Liver (tissue), 9 donors: ENCODE results near the gene UBR2. TPM values are rescaled to one million over a fixed set of nuclear protein-coding genes. Genes with fewer than 3 reads are reported as not detected.

Experiments
- DNase-seq: peaks from one replicate; pipeline ENCODE4 v3.0.0-alpha.2; 2017; ENCODE audit warnings: low spot score
- H3K27ac ChIP-seq, 2 donors: one replicate each; pipeline ENCODE4 v1.7.0; 2013; ENCODE audit warnings: inconsistent platforms in 2 of 2, low read length in 2 of 2, control low read depth in 1 of 2, low read depth in 1 of 2, mild to moderate bottlenecking in 1 of 2
- H3K27me3 ChIP-seq, 4 donors: one replicate each; pipeline versions ENCODE4 v1.6.1 to v1.7.0; 2013; ENCODE audit warnings: low read length in 3 of 4, inconsistent platforms in 1 of 4, mild to moderate bottlenecking in 1 of 4, moderate library complexity in 1 of 4; ENCODE audit not compliant: control insufficient read depth in 4 of 4, insufficient read depth in 4 of 4
- H3K36me3 ChIP-seq, 4 donors: one replicate each; pipeline versions ENCODE4 v1.6.1 to v1.7.0; 2013; ENCODE audit warnings: low read length in 3 of 4, mild to moderate bottlenecking in 3 of 4, low read depth in 1 of 4, moderate library complexity in 1 of 4; ENCODE audit not compliant: control insufficient read depth in 4 of 4, insufficient read depth in 3 of 4
- H3K4me1 ChIP-seq, 4 donors: one replicate each; pipeline versions ENCODE4 v1.6.1 to v1.7.0; 2013; ENCODE audit warnings: low read length in 3 of 4, mild to moderate bottlenecking in 3 of 4, moderate library complexity in 1 of 4; ENCODE audit not compliant: control insufficient read depth in 4 of 4, insufficient read depth in 4 of 4
- H3K4me3 ChIP-seq, 3 donors: one replicate each; pipeline versions ENCODE4 v1.6.1 to v1.7.0; 2013; ENCODE audit warnings: low read length in 3 of 3, control low read depth in 1 of 3, low read depth in 1 of 3, mild to moderate bottlenecking in 1 of 3
- H3K9ac ChIP-seq, 2 donors: one replicate each; pipeline ENCODE4 v1.7.0; 2013; ENCODE audit warnings: low read length in 2 of 2, mild to moderate bottlenecking in 2 of 2, moderate library complexity in 2 of 2, control low read depth in 1 of 2, low read depth in 1 of 2
- H3K9me3 ChIP-seq, 4 donors: one replicate each; pipeline versions ENCODE4 v1.6.1 to v1.7.0; 2013; ENCODE audit warnings: low read length in 3 of 4; ENCODE audit not compliant: control insufficient read depth in 4 of 4
- EGR1 ChIP-seq, 2 donors: IDR thresholded peaks; 2 replicates each; pipeline ENCODE4 v1.6.1; 2016 to 2018; ENCODE audit warnings: antibody characterized with exemption in 2 of 2, low read depth in 2 of 2
- FOXA1 ChIP-seq: IDR thresholded peaks from 2 replicates; pipeline ENCODE4 v1.6.1; 2016; ENCODE audit warnings: antibody characterized with exemption
- FOXA2 ChIP-seq: IDR thresholded peaks from 2 replicates; pipeline ENCODE4 v1.6.1; 2016; ENCODE audit warnings: antibody characterized with exemption
- GABPA ChIP-seq, 2 donors: IDR thresholded peaks in 1 of 2; conservative IDR thresholded peaks in 1 of 2; 2 replicates each; pipeline ENCODE4 v1.6.1; 2016; ENCODE audit warnings: antibody characterized with exemption in 2 of 2, mild to moderate bottlenecking in 1 of 2, moderate library complexity in 1 of 2
- HNF4A ChIP-seq, 2 donors: conservative IDR thresholded peaks; 2 replicates each; pipeline ENCODE4 v1.6.1; 2016; ENCODE audit warnings: antibody characterized with exemption in 2 of 2, mild to moderate bottlenecking in 2 of 2
- HNF4G ChIP-seq: IDR thresholded peaks from 2 replicates; pipeline ENCODE4 v1.6.1; 2016; ENCODE audit warnings: antibody characterized with exemption
- NR2F2 ChIP-seq: IDR thresholded peaks from 2 replicates; pipeline ENCODE4 v1.6.1; 2016; ENCODE audit warnings: antibody characterized with exemption
- RAD21 ChIP-seq, 2 donors: IDR thresholded peaks; 2 replicates each; pipeline ENCODE4 v1.6.1; 2016; ENCODE audit warnings: antibody characterized with exemption in 2 of 2, mild to moderate bottlenecking in 2 of 2
- SP1 ChIP-seq: IDR thresholded peaks from 2 replicates; pipeline ENCODE4 v1.6.1; 2018; ENCODE audit warnings: antibody characterized with exemption, mild to moderate bottlenecking
- TAF1 ChIP-seq: conservative IDR thresholded peaks from 2 replicates; pipeline ENCODE4 v1.6.1; 2016; ENCODE audit warnings: antibody characterized with exemption, mild to moderate bottlenecking
- YY1 ChIP-seq: IDR thresholded peaks from 2 replicates; pipeline ENCODE4 v1.6.1; 2016; ENCODE audit warnings: antibody characterized with exemption, mild to moderate bottlenecking
- polyA plus RNA-seq, 2 donors: library from polyadenylated mRNA; stranded (reverse) in 1 of 2; unstranded in 1 of 2; fragments of 200-250 nt in 1 of 2; fragments of >200 nt in 1 of 2; fragmentation: Nextera tagmentation in 1 of 2; extraction: Ambion mirVana in 1 of 2; gene quantifications; one replicate each; pipeline versions ENCODE4 v1.2.1 to v1.2.3, GENCODE V29; 2013 to 2015
- total RNA-seq, 2 donors: library from RNA; depleted of rRNA; stranded (reverse); fragments of >200 nt; gene quantifications; one replicate each; pipeline ENCODE4 v1.2.3, GENCODE V29; 2014
- TF ChIP-seq, protein P1 (sequence below): IDR thresholded peaks from 2 replicates; pipeline ENCODE4 v1.6.1; 2016; ENCODE audit warnings: antibody characterized with exemption
- TF ChIP-seq, protein P2 (sequence below): IDR thresholded peaks from 2 replicates; pipeline ENCODE4 v1.6.1; 2016; ENCODE audit warnings: antibody characterized with exemption, mild to moderate bottlenecking
- TF ChIP-seq, protein P3 (sequence below): IDR thresholded peaks from 2 replicates; pipeline ENCODE4 v1.6.1; 2016; ENCODE audit warnings: antibody characterized with exemption
- TF ChIP-seq, protein P4 (sequence below): fragments of 150-350 bp; IDR thresholded peaks from 2 replicates; pipeline ENCODE4 v1.5.1; 2017; ENCODE audit warnings: improper control_type of control experiment, low read depth, low read length; ENCODE audit not compliant: missing input control
- donor health status: healthy.
- donor health status: healthy.
- donor health status: healthy.
- donor health status: healthy.
- donor health status: healthy.

UBR2 gene
- total and polyA plus RNA-seq, 4 donors = 6.3 to 32.9 (median 19.3) TPM

DNA sequence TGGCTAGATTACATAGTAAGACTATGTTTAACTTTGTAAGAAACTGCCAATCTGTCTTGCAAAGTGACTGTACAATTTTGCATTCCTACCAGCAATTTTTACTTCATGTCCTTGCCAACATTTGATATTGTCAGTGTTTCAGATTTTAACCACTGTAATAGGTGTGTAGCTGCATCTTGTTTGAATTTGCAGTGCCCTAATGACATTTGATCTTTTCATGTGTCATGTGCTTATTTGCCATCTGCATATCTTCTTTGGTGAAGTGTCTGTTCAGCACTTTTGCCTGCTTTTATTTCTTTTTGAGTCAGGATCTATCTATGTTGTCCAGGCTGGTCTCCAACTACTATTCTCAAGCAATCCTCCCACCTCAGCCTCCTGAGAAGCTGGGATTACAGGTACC is 161.0 kb downstream of the UBR2 start:
- no peaks in the 10 kb centered on the region for H3K36me3 ChIP-seq
- no peak overlapping the region for H3K4me3 ChIP-seq
- H3K4me1 ChIP-seq = peaks cover 0 to 12% (median 6%) of the 10 kb centered on the region in 4 donors
- H3K27me3 ChIP-seq = no peaks in the 10 kb centered on the region
- H3K27ac ChIP-seq = no peak overlapping the region
- H3K9ac ChIP-seq = no peak overlapping the region
- H3K9me3 ChIP-seq = no peaks in the 10 kb centered on the region
- TF ChIP-seq YY1 = no peak
- TF ChIP-seq, protein P1, sequence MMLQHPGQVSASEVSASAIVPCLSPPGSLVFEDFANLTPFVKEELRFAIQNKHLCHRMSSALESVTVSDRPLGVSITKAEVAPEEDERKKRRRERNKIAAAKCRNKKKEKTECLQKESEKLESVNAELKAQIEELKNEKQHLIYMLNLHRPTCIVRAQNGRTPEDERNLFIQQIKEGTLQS = no peak
- TF ChIP-seq, protein P2, sequence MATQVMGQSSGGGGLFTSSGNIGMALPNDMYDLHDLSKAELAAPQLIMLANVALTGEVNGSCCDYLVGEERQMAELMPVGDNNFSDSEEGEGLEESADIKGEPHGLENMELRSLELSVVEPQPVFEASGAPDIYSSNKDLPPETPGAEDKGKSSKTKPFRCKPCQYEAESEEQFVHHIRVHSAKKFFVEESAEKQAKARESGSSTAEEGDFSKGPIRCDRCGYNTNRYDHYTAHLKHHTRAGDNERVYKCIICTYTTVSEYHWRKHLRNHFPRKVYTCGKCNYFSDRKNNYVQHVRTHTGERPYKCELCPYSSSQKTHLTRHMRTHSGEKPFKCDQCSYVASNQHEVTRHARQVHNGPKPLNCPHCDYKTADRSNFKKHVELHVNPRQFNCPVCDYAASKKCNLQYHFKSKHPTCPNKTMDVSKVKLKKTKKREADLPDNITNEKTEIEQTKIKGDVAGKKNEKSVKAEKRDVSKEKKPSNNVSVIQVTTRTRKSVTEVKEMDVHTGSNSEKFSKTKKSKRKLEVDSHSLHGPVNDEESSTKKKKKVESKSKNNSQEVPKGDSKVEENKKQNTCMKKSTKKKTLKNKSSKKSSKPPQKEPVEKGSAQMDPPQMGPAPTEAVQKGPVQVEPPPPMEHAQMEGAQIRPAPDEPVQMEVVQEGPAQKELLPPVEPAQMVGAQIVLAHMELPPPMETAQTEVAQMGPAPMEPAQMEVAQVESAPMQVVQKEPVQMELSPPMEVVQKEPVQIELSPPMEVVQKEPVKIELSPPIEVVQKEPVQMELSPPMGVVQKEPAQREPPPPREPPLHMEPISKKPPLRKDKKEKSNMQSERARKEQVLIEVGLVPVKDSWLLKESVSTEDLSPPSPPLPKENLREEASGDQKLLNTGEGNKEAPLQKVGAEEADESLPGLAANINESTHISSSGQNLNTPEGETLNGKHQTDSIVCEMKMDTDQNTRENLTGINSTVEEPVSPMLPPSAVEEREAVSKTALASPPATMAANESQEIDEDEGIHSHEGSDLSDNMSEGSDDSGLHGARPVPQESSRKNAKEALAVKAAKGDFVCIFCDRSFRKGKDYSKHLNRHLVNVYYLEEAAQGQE = no peak
- no peak for TF ChIP-seq FOXA1
- TF ChIP-seq, protein P3, sequence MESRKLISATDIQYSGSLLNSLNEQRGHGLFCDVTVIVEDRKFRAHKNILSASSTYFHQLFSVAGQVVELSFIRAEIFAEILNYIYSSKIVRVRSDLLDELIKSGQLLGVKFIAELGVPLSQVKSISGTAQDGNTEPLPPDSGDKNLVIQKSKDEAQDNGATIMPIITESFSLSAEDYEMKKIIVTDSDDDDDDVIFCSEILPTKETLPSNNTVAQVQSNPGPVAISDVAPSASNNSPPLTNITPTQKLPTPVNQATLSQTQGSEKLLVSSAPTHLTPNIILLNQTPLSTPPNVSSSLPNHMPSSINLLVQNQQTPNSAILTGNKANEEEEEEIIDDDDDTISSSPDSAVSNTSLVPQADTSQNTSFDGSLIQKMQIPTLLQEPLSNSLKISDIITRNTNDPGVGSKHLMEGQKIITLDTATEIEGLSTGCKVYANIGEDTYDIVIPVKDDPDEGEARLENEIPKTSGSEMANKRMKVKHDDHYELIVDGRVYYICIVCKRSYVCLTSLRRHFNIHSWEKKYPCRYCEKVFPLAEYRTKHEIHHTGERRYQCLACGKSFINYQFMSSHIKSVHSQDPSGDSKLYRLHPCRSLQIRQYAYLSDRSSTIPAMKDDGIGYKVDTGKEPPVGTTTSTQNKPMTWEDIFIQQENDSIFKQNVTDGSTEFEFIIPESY = no peak
- no peak for TF ChIP-seq RAD21 (IDR thresholded peaks at IDR 0.05)
- TF ChIP-seq NR2F2 = no peak
- no peak for TF ChIP-seq EGR1 (IDR thresholded peaks at IDR 0.05; ENCODE audit: low read depth in 2 of 2)
- no peak for TF ChIP-seq TAF1
- TF ChIP-seq GABPA (IDR thresholded peaks at IDR 0.05 in 1 of 2, conservative IDR thresholded peaks at IDR 0.05 in 1 of 2) = no peak
- TF ChIP-seq, protein P4, sequence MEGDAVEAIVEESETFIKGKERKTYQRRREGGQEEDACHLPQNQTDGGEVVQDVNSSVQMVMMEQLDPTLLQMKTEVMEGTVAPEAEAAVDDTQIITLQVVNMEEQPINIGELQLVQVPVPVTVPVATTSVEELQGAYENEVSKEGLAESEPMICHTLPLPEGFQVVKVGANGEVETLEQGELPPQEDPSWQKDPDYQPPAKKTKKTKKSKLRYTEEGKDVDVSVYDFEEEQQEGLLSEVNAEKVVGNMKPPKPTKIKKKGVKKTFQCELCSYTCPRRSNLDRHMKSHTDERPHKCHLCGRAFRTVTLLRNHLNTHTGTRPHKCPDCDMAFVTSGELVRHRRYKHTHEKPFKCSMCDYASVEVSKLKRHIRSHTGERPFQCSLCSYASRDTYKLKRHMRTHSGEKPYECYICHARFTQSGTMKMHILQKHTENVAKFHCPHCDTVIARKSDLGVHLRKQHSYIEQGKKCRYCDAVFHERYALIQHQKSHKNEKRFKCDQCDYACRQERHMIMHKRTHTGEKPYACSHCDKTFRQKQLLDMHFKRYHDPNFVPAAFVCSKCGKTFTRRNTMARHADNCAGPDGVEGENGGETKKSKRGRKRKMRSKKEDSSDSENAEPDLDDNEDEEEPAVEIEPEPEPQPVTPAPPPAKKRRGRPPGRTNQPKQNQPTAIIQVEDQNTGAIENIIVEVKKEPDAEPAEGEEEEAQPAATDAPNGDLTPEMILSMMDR = no peak
- no peak for DNase-seq

DNA sequence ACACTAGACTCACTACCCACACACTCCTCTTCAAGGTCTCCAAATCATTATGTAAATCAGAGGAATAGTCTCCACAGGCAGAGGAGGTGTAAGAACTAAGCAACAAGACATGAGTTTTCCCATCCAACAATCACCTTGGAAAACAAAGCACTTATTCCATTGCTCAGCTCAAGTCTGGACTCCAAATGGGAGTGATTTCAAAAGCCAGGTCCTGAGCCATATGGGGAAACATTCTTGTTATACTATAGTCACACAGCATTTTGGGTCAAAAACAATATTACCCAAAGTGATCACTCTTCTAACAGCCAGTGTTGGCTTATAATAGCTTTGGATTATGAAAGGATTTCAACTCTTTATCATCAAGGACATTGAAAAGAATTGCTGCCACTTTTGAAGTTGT is 162.2 kb downstream of the UBR2 start:
- no peak for DNase-seq
- no peak for TF ChIP-seq FOXA1
- TF ChIP-seq SP1 = no peak
- TF ChIP-seq, protein P4 = no peak
- TF ChIP-seq FOXA2 = no peak
- no peak for TF ChIP-seq NR2F2
- TF ChIP-seq HNF4G = no peak
- no peak for TF ChIP-seq HNF4A (conservative IDR thresholded peaks at IDR 0.05)
- no peak for TF ChIP-seq RAD21 (IDR thresholded peaks at IDR 0.05)
- TF ChIP-seq, protein P2 = no peak
- Histone ChIP-seq H3K27me3 (no peaks in the 10 kb centered on the region), H3K27ac (peak overlapping the region; percentile 21 to 73), H3K9ac (peak overlapping the region in 1 of 2 donors; percentile 21), H3K36me3 (no peaks in the 10 kb centered on the region), H3K9me3 (no peaks in the 10 kb centered on the region), H3K4me1 (peaks cover 0 to 12% (median 10%) of the 10 kb centered on the region in 4 donors), H3K4me3 (no peak overlapping the region)
